Liver (tissue), 9 donors: ENCODE measurements around the gene PLA2G15. TPM values are rescaled to one million over a fixed set of nuclear protein-coding genes. Genes with fewer than 3 reads are reported as not detected.

Experiments
- DNase-seq: peaks from one replicate; pipeline ENCODE4 v3.0.0-alpha.2; 2017; ENCODE audit warnings: low spot score
- H3K27ac ChIP-seq, 2 donors: one replicate each; pipeline ENCODE4 v1.7.0; 2013; ENCODE audit warnings: inconsistent platforms in 2 of 2, low read length in 2 of 2, control low read depth in 1 of 2, low read depth in 1 of 2, mild to moderate bottlenecking in 1 of 2
- H3K27me3 ChIP-seq, 4 donors: one replicate each; pipeline versions ENCODE4 v1.6.1 to v1.7.0; 2013; ENCODE audit warnings: low read length in 3 of 4, inconsistent platforms in 1 of 4, mild to moderate bottlenecking in 1 of 4, moderate library complexity in 1 of 4; ENCODE audit not compliant: control insufficient read depth in 4 of 4, insufficient read depth in 4 of 4
- H3K36me3 ChIP-seq, 4 donors: one replicate each; pipeline versions ENCODE4 v1.6.1 to v1.7.0; 2013; ENCODE audit warnings: low read length in 3 of 4, mild to moderate bottlenecking in 3 of 4, low read depth in 1 of 4, moderate library complexity in 1 of 4; ENCODE audit not compliant: control insufficient read depth in 4 of 4, insufficient read depth in 3 of 4
- H3K4me1 ChIP-seq, 4 donors: one replicate each; pipeline versions ENCODE4 v1.6.1 to v1.7.0; 2013; ENCODE audit warnings: low read length in 3 of 4, mild to moderate bottlenecking in 3 of 4, moderate library complexity in 1 of 4; ENCODE audit not compliant: control insufficient read depth in 4 of 4, insufficient read depth in 4 of 4
- H3K4me3 ChIP-seq, 3 donors: one replicate each; pipeline versions ENCODE4 v1.6.1 to v1.7.0; 2013; ENCODE audit warnings: low read length in 3 of 3, control low read depth in 1 of 3, low read depth in 1 of 3, mild to moderate bottlenecking in 1 of 3
- H3K9ac ChIP-seq, 2 donors: one replicate each; pipeline ENCODE4 v1.7.0; 2013; ENCODE audit warnings: low read length in 2 of 2, mild to moderate bottlenecking in 2 of 2, moderate library complexity in 2 of 2, control low read depth in 1 of 2, low read depth in 1 of 2
- H3K9me3 ChIP-seq, 4 donors: one replicate each; pipeline versions ENCODE4 v1.6.1 to v1.7.0; 2013; ENCODE audit warnings: low read length in 3 of 4; ENCODE audit not compliant: control insufficient read depth in 4 of 4
- CTCF ChIP-seq: fragments of 150-350 bp; IDR thresholded peaks from 2 replicates; pipeline ENCODE4 v1.5.1; 2017; ENCODE audit warnings: improper control_type of control experiment, low read depth, low read length; ENCODE audit not compliant: missing input control
- EGR1 ChIP-seq, 2 donors: IDR thresholded peaks; 2 replicates each; pipeline ENCODE4 v1.6.1; 2016 to 2018; ENCODE audit warnings: antibody characterized with exemption in 2 of 2, low read depth in 2 of 2
- FOXA1 ChIP-seq: IDR thresholded peaks from 2 replicates; pipeline ENCODE4 v1.6.1; 2016; ENCODE audit warnings: antibody characterized with exemption
- FOXA2 ChIP-seq: IDR thresholded peaks from 2 replicates; pipeline ENCODE4 v1.6.1; 2016; ENCODE audit warnings: antibody characterized with exemption
- GABPA ChIP-seq, 2 donors: IDR thresholded peaks in 1 of 2; conservative IDR thresholded peaks in 1 of 2; 2 replicates each; pipeline ENCODE4 v1.6.1; 2016; ENCODE audit warnings: antibody characterized with exemption in 2 of 2, mild to moderate bottlenecking in 1 of 2, moderate library complexity in 1 of 2
- HNF4A ChIP-seq, 2 donors: conservative IDR thresholded peaks; 2 replicates each; pipeline ENCODE4 v1.6.1; 2016; ENCODE audit warnings: antibody characterized with exemption in 2 of 2, mild to moderate bottlenecking in 2 of 2
- HNF4G ChIP-seq: IDR thresholded peaks from 2 replicates; pipeline ENCODE4 v1.6.1; 2016; ENCODE audit warnings: antibody characterized with exemption
- JUND ChIP-seq, 2 donors: IDR thresholded peaks; 2 replicates each; pipeline ENCODE4 v1.6.1; 2016; ENCODE audit warnings: antibody characterized with exemption in 2 of 2
- MAX ChIP-seq: IDR thresholded peaks from 2 replicates; pipeline ENCODE4 v1.6.1; 2016; ENCODE audit warnings: antibody characterized with exemption
- NR2F2 ChIP-seq: IDR thresholded peaks from 2 replicates; pipeline ENCODE4 v1.6.1; 2016; ENCODE audit warnings: antibody characterized with exemption
- RAD21 ChIP-seq, 2 donors: IDR thresholded peaks; 2 replicates each; pipeline ENCODE4 v1.6.1; 2016; ENCODE audit warnings: antibody characterized with exemption in 2 of 2, mild to moderate bottlenecking in 2 of 2
- REST ChIP-seq: IDR thresholded peaks from 2 replicates; pipeline ENCODE4 v1.6.1; 2016; ENCODE audit warnings: antibody characterized with exemption, mild to moderate bottlenecking
- RXRA ChIP-seq, 2 donors: IDR thresholded peaks; 2 replicates each; pipeline ENCODE4 v1.6.1; 2017 to 2018; ENCODE audit warnings: antibody characterized with exemption in 2 of 2, mild to moderate bottlenecking in 1 of 2
- SP1 ChIP-seq: IDR thresholded peaks from 2 replicates; pipeline ENCODE4 v1.6.1; 2018; ENCODE audit warnings: antibody characterized with exemption, mild to moderate bottlenecking
- TAF1 ChIP-seq: conservative IDR thresholded peaks from 2 replicates; pipeline ENCODE4 v1.6.1; 2016; ENCODE audit warnings: antibody characterized with exemption, mild to moderate bottlenecking
- YY1 ChIP-seq: IDR thresholded peaks from 2 replicates; pipeline ENCODE4 v1.6.1; 2016; ENCODE audit warnings: antibody characterized with exemption, mild to moderate bottlenecking
- ZBTB33 ChIP-seq: IDR thresholded peaks from 2 replicates; pipeline ENCODE4 v1.6.1; 2016; ENCODE audit warnings: antibody characterized with exemption
- WGBS: extraction: QIAGEN DNeasy Blood & Tissue Kit; methylation state at CpG from one replicate; pipeline ENCODE4 v1.1.7; 2013; 5-methylcytosine and 5-hydroxymethylcytosine counted together
- polyA plus RNA-seq, 2 donors: library from polyadenylated mRNA; stranded (reverse) in 1 of 2; unstranded in 1 of 2; fragments of 200-250 nt in 1 of 2; fragments of >200 nt in 1 of 2; fragmentation: Nextera tagmentation in 1 of 2; extraction: Ambion mirVana in 1 of 2; gene quantifications; one replicate each; pipeline versions ENCODE4 v1.2.1 to v1.2.3, GENCODE V29; 2013 to 2015
- total RNA-seq, 2 donors: library from RNA; depleted of rRNA; stranded (reverse); fragments of >200 nt; gene quantifications; one replicate each; pipeline ENCODE4 v1.2.3, GENCODE V29; 2014
- donor health status: healthy.
- donor health status: healthy.
- donor health status: healthy.
- donor health status: healthy.
- donor health status: healthy.

The PLA2G15 gene
- total and polyA plus RNA-seq, 4 donors = 4.5 to 19.8 (median 15.1) TPM

- 66% methylated on average over 3 of the region's 3 CpGs for WGBS
- no peaks in the 10 kb centered on the region for H3K4me1 ChIP-seq
- H3K4me3 ChIP-seq = no peak overlapping the region
- H3K9me3 ChIP-seq = no peaks in the 10 kb centered on the region
- peaks cover 0 to 43% (median 34%) of the 10 kb centered on the region in 4 donors for H3K36me3 ChIP-seq
- no peaks in the 10 kb centered on the region for H3K27me3 ChIP-seq
- no peak overlapping the region for H3K27ac ChIP-seq
- DNase-seq = no peak
- no peak overlapping the region for H3K9ac ChIP-seq
- TF ChIP-seq RAD21 (IDR thresholded peaks at IDR 0.05) (no peak), ZBTB33 (no peak), YY1 (no peak), TAF1 (no peak), HNF4G (no peak), NR2F2 (no peak), JUND (IDR thresholded peaks at IDR 0.05) (no peak), MAX (no peak), HNF4A (conservative IDR thresholded peaks at IDR 0.05) (no peak), FOXA1 (no peak), RXRA (IDR thresholded peaks at IDR 0.05) (no peak), REST (no peak), FOXA2 (no peak), CTCF (no peak), SP1 (no peak), EGR1 (IDR thresholded peaks at IDR 0.05; ENCODE audit: low read depth in 2 of 2) (no peak)
Measured at GRCh38 chr16:68297908-68298307, 52.7 kb downstream of the PLA2G15 start.

- H3K27ac ChIP-seq = no peak overlapping the region
- 72% methylated on average over 3 of the region's 3 CpGs for WGBS
- peaks cover 0 to 45% (median 35%) of the 10 kb centered on the region in 4 donors for H3K36me3 ChIP-seq
- no peak for DNase-seq
- H3K9ac ChIP-seq = no peak overlapping the region
- H3K9me3 ChIP-seq = no peaks in the 10 kb centered on the region
- H3K27me3 ChIP-seq = no peaks in the 10 kb centered on the region
- H3K4me1 ChIP-seq = no peaks in the 10 kb centered on the region
- H3K4me3 ChIP-seq = no peak overlapping the region
- TF ChIP-seq FOXA1 (no peak), JUND (IDR thresholded peaks at IDR 0.05) (no peak), REST (no peak), MAX (no peak), FOXA2 (no peak), GABPA (IDR thresholded peaks at IDR 0.05 in 1 of 2, conservative IDR thresholded peaks at IDR 0.05 in 1 of 2) (no peak), EGR1 (IDR thresholded peaks at IDR 0.05; ENCODE audit: low read depth in 2 of 2) (no peak), NR2F2 (no peak), HNF4A (conservative IDR thresholded peaks at IDR 0.05) (no peak), SP1 (no peak), ZBTB33 (no peak), HNF4G (no peak), TAF1 (no peak)
Measured at GRCh38 chr16:68298312-68298711, 53.1 kb downstream of the PLA2G15 start.
